Measurements from ENCODE around the gene HSPB6. TPM values are rescaled to one million over a fixed set of nuclear protein-coding genes. Genes with fewer than 3 reads are reported as not detected.

Gene HSPB6
- total and polyA plus RNA-seq, 4 donors, result 2.7 to 17.7 (median 5.6) TPM

- DNase-seq (ENCODE audit: low spot score), result no peak
- H3K4me1 ChIP-seq (ENCODE audit: control insufficient read depth in 4 of 4, insufficient read depth in 4 of 4, low read length in 3 of 4), result no peaks in the 10 kb centered on the region
- WGBS, result 87% methylated on average over 15 of the region's 15 CpGs
- no peaks in the 10 kb centered on the region for H3K9me3 ChIP-seq (ENCODE audit: control insufficient read depth in 4 of 4, low read length in 3 of 4)
- H3K4me3 ChIP-seq (ENCODE audit: low read depth in 1 of 3, low read length in 3 of 3), result no peak overlapping the region
- no peak overlapping the region for H3K9ac ChIP-seq (ENCODE audit: low read depth in 1 of 2, low read length in 2 of 2)
- no peaks in the 10 kb centered on the region for H3K27me3 ChIP-seq (ENCODE audit: control insufficient read depth in 4 of 4, insufficient read depth in 4 of 4, low read length in 3 of 4)
- no peaks in the 10 kb centered on the region for H3K36me3 ChIP-seq (ENCODE audit: control insufficient read depth in 4 of 4, insufficient read depth in 3 of 4, low read depth in 1 of 4, low read length in 3 of 4)
- no peak for TF ChIP-seq FOXA2 (IDR thresholded peaks at IDR 0.05)
- no peak for TF ChIP-seq ATF3 (IDR thresholded peaks at IDR 0.05)
- TF ChIP-seq SP1 (IDR thresholded peaks at IDR 0.05), result no peak
- TF ChIP-seq YY1 (IDR thresholded peaks at IDR 0.05), result no peak
- TF ChIP-seq EGR1 (IDR thresholded peaks at IDR 0.05; ENCODE audit: low read depth in 2 of 2), result no peak
- no peak for TF ChIP-seq HNF4A (conservative IDR thresholded peaks at IDR 0.05)
- no peak for TF ChIP-seq RXRA (IDR thresholded peaks at IDR 0.05)
- no peak for TF ChIP-seq RAD21 (IDR thresholded peaks at IDR 0.05)
- no peak for TF ChIP-seq MAX (IDR thresholded peaks at IDR 0.05)
- TF ChIP-seq FOXA1 (IDR thresholded peaks at IDR 0.05), result no peak
- no peak for TF ChIP-seq NR2F2 (IDR thresholded peaks at IDR 0.05)
- no peak for TF ChIP-seq CTCF (IDR thresholded peaks at IDR 0.05; ENCODE audit: low read depth, low read length, missing input control)
- H3K27ac ChIP-seq (ENCODE audit: low read depth in 1 of 2, low read length in 2 of 2), result no peak overlapping the region
Measured at GRCh38 chr19:35792312-35792711, 35.5 kb upstream of the HSPB6 start.

- Histone ChIP-seq H3K27ac (ENCODE audit: low read depth in 1 of 2, low read length in 2 of 2) (no peak overlapping the region), H3K9me3 (ENCODE audit: control insufficient read depth in 4 of 4, low read length in 3 of 4) (no peaks in the 10 kb centered on the region), H3K27me3 (ENCODE audit: control insufficient read depth in 4 of 4, insufficient read depth in 4 of 4, low read length in 3 of 4) (no peaks in the 10 kb centered on the region), H3K9ac (ENCODE audit: low read depth in 1 of 2, low read length in 2 of 2) (no peak overlapping the region), H3K4me3 (ENCODE audit: low read depth in 1 of 3, low read length in 3 of 3) (no peak overlapping the region), H3K36me3 (ENCODE audit: control insufficient read depth in 4 of 4, insufficient read depth in 3 of 4, low read depth in 1 of 4, low read length in 3 of 4) (no peaks in the 10 kb centered on the region), H3K4me1 (ENCODE audit: control insufficient read depth in 4 of 4, insufficient read depth in 4 of 4, low read length in 3 of 4) (no peaks in the 10 kb centered on the region)
- 91% methylated on average over 9 of the region's 9 CpGs for WGBS
- DNase-seq (ENCODE audit: low spot score), result no peak
- TF ChIP-seq RAD21 (IDR thresholded peaks at IDR 0.05) (no peak), HNF4A (conservative IDR thresholded peaks at IDR 0.05) (no peak), EGR1 (IDR thresholded peaks at IDR 0.05; ENCODE audit: low read depth in 2 of 2) (no peak), TAF1 (conservative IDR thresholded peaks at IDR 0.05) (no peak), CTCF (IDR thresholded peaks at IDR 0.05; ENCODE audit: low read depth, low read length, missing input control) (no peak), SP1 (IDR thresholded peaks at IDR 0.05) (no peak), MAX (IDR thresholded peaks at IDR 0.05) (no peak), GABPA (IDR thresholded peaks at IDR 0.05 in 1 of 2, conservative IDR thresholded peaks at IDR 0.05 in 1 of 2) (no peak), REST (IDR thresholded peaks at IDR 0.05) (no peak)
Measured at GRCh38 chr19:35791814-35792279, 35.0 kb upstream of the HSPB6 start.
